Measurements from ENCODE around the gene EIF4B.
A peak's percentile ranks its signal among the peaks of the same experiment; 100 is the strongest.

The EIF4B gene

GRCh38 chr12:53071591-53072551 lies 65.6 kb downstream of the EIF4B start:
- DNase-seq: no peak

DNA sequence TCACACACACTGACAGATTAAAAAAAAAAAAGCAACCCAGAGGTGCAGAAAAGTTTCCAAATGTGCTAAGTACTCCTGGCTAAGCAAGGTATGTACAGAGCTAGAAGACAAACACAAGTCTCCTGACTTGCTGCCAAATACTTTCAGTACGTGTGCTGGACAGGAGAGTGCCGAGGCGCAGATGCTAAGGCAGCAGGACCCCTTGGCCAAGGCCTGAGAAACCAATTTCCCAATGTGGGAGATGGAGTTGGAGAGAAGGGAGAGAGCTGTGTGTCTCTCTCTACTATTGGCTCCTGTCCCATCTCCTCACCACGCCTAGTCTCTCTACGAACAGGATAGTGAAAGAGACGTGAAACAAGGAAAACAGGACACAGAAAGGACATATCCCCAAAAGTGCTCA lies 67.6 kb downstream of the EIF4B start:
- DNase-seq: no peak

DNA sequence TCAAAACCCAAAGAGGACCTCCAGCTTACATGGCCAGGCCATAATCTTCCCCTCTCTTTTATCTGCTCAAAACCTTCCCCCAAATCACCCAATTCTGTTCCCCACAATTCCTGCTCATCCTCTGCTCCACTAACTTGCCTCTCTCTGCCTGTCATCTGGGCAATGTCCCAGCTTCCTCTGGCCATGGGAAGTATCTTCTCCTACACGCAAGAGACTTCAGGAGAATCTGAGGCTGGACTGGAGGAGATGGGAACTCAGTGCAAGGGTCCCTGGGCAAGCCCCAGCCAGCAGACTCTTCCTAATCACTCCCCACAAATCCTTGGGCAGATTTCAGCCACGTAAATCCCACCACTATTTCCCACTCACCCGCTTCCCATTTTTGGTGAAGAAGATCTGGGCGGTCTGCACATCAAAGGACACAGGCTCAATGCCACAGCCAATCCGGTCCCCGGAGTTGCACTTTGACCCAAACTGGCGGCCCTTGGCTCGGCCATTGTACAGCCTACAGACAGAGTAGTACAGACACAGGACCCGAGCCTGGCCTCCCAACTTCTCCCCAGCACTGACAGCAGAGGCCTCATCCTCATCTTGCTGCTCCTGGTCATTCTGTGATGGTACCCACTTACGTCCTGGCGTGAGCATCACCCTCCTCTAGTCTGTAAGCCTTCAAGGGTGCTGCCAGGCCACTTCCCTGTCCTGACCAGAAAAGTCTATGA lies 68.2 kb downstream of the EIF4B start:
- no peak for DNase-seq

DNA sequence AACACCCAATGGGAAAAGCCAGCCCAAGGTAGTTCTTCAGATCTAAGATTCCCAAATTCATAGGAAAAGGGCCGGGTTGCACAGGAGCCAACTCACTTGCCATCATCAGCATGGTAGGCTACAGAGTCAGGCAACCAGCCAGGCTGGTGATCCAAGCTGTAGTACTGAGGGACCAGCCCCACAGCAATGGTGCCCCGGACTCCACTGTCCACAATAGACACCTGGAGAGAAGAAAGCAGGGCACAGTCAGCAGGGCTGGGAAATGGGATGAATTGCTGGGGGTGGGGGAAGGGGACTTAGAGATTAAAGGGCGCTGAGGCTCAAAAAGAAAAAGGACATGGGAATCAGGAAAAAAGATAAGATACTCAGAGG lies 68.7 kb downstream of the EIF4B start:
- DNase-seq: no peak

DNA sequence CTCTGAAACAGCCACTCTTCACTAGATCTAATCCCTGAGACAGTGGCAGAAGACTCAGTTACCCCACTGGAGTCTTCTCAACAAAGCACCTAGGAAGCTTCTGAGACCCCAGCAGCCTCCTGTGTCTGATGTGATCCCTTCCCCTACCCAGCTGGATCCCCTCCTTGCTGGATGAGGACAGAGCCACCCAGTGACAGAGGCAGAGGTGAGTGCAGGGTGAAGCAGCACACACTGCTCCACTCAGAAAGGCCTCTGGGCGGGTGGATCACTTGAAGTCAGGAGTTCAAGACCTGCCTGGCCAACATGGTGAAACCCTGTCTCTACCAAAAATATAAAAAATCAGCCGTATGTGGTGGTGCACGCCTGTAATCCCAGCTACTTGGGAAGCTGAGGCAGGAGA lies 70.2 kb downstream of the EIF4B start:
- DNase-seq: no peak

- no peak for DNase-seq
Measured at GRCh38 chr12:53077030-53077429, 70.8 kb downstream of the EIF4B start.

DNA sequence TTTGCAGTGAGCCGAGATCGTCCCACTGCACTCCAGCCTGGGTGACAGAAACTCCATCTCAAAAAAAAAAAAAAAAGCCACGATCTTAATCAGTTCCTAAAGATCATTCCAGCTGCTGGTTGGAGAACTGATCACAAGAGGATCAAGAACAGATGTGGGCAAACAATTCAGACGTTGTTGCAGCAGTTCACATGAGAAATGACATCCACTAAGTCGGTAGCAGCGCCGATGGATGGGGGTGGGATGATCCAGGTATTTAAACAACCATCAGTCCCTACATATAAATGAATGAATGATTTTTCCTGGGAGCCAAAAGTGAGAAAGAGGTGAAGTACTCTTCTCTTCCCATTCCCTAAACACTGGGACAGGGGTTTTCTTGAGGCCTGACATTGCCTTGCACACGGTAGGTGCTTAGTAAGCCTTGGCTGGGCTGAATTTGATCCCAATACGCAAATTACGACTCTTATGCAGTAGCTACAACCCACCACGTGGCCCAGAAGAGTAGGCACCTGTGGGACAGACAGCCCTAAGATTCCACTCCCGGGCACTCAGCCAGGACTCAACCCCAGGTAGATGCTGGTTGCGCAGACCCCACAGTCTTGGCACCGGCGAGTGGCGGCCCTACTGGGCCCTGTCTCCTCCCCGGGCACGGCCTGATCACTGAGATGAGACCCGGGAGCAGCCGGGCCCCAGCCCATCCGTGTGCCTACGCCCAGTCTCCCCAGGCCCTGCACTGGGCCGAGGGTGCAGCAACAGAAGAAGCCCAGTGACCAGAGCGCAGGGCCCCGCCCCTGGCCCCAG lies 72.4 kb downstream of the EIF4B start:
- peak; percentile 61 for DNase-seq

DNA sequence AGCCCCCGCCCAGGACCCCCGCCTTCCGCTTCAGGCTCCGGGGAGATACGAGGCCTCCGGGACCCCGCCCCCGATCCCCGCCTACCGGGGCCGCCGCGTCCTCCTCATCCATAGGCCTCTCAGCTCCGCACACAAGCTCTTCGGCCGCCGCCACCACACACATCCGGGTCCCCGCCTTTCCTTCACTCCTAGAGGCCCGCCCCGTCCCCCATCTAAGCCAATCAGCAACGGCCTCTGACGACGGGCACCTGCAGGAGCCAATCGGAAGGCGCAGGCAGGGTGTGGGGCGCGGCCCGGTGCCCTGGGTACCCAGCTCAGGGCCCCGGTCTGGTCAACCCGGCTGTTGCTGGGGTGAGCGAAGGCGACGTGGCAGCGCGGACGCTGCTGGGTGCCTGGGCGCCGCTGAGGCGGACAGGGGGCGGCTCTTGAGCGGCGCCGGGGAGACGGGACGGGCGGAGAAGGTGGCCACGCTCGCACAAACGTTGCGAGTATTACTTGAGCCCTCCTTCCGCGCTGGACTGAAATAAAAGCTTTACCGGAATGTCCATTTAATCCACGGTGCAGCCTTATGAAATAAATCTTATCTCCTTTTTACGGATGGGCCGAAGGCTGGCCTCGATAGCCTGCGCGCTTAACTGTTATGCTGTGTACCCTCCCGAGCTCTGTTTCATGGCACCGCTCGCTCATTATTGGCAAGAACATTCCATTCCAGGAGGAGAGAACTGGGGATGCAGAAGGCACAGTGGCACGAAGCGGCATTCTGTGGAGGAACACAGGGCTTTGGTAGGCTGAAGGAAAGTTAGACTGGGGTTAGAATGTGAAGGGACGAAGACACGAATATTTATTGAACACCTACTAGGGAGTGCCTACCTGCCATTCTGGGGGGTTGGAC lies 73.2 kb downstream of the EIF4B start, which contains the start of gene SPRYD3:
SPRYD3 (minus strand) TSS at position 165 of the 892 bp plus-strand sequence; CDS start at position 108, 57 bp downstream.
- peak; percentile 96 for DNase-seq

GRCh38 chr12:53082637-53083175 lies 76.5 kb downstream of the EIF4B start:
- DNase-seq: no peak

- no peak for DNase-seq
Measured at GRCh38 chr12:53086361-53086760, 80.1 kb downstream of the EIF4B start.

DNA sequence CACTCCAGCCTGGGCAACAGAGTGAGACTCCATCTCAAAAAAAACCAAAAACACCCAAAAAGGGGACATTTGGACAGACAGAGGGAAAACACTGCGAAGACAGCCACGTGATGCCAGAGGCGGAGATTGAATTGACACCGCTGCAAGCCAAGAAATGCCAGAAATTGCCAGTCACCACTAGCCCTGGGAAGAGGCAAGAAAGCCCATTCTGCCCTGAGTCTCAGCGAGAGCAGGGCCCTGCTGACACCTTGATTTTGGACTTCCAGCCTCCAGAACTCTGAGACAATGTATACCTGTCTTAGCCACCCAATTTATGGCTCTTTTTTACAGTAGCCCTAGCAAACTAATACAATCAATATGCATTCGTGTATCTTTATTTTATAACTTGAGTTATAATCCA lies 83.8 kb downstream of the EIF4B start:
- no peak for DNase-seq

DNA sequence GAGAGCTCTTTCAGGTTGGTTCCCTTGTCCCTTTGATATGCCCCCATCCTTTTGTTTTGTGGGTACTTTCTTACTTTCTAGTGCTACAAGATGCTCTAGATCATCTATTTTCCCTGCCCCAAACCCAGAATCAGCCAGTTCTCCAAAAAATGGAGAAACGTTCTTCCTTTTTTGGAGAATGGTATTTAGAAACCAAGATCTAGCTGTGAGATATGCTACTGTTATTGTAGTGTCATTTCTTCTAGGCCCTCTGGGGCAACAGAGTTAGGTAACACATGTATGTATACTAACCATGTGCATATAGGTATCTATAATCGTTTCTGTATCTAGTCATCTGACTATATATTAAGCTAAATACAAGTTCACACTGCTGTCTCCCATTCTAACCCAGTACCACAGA lies 84.3 kb downstream of the EIF4B start:
- DNase-seq: no peak

GRCh38 chr12:53091756-53092155 lies 85.5 kb downstream of the EIF4B start:
- no peak for DNase-seq
